ENCODE results near the gene FRMD4A. TPM values are rescaled to one million over a fixed set of nuclear protein-coding genes. Genes with fewer than 3 reads are reported as not detected.

FRMD4A gene
- total and polyA plus RNA-seq, 2 experiments from 2014 or later: 11.9 to 17.5 TPM

GRCh38 chr10:13938950-13939349 lies 391.8 kb downstream of the FRMD4A start:
- Histone ChIP-seq H3K9ac (no peak overlapping the region), H4K20me1 (ENCODE audit: insufficient read depth) (no peaks in the 10 kb centered on the region), H3K36me3 (ENCODE audit: low read depth) (no peaks in the 10 kb centered on the region), H3K4me3 (no peak overlapping the region), H2AFZ (no peak overlapping the region), H3K4me2 (ENCODE audit: unreplicated experiment) (no peak overlapping the region), H3K9me2 (ENCODE audit: insufficient read depth) (no peaks in the 10 kb centered on the region), H3K79me2 (ENCODE audit: insufficient read depth) (no peaks in the 10 kb centered on the region), H3K27me3 (replicated peaks; ENCODE audit: insufficient read depth) (no peaks in the 10 kb centered on the region), H3K27ac (no peak overlapping the region), H3K9me3 (ENCODE audit: low read depth) (no peaks in the 10 kb centered on the region), H3F3A (ENCODE audit: insufficient read depth) (no peaks in the 10 kb centered on the region), H3K4me1 (ENCODE audit: insufficient read depth) (peaks cover 8% of the 10 kb centered on the region; the same call in 1 of the 2 replicates)
- TF ChIP-seq EZH2phosphoT487 (IDR thresholded peaks at IDR 0.05; ENCODE audit: insufficient read depth, low read depth) (no peak), EZH2 (IDR thresholded peaks at IDR 0.05; ENCODE audit: insufficient read depth, poor library complexity, severe bottlenecking) (no peak)
- DNase-seq: no peak
- WGBS, 2 experiments (ENCODE audit: low coverage in 1 of 2, low lambda C conversion rate in 2 of 2, missing lambda C conversion rate in 2 of 2): 37 to 42% methylated on average over 8 of the region's 8 CpGs
- in situ Hi-C loops (cut with MboI): no loop called here

GRCh38 chr10:13936826-13937225 lies 393.9 kb downstream of the FRMD4A start:
- Histone ChIP-seq H3K36me3 (ENCODE audit: low read depth) (no peaks in the 10 kb centered on the region), H3K4me3 (no peak overlapping the region), H3K27ac (no peak overlapping the region), H3K4me2 (ENCODE audit: unreplicated experiment) (no peak overlapping the region), H3F3A (ENCODE audit: insufficient read depth) (no peaks in the 10 kb centered on the region), H2AFZ (no peak overlapping the region), H3K9me3 (ENCODE audit: low read depth) (no peaks in the 10 kb centered on the region), H4K20me1 (ENCODE audit: insufficient read depth) (no peaks in the 10 kb centered on the region), H3K9me2 (ENCODE audit: insufficient read depth) (no peaks in the 10 kb centered on the region), H3K27me3 (replicated peaks; ENCODE audit: insufficient read depth) (no peaks in the 10 kb centered on the region), H3K9ac (no peak overlapping the region), H3K4me1 (ENCODE audit: insufficient read depth) (peaks cover 8% of the 10 kb centered on the region; the same call in 1 of the 2 replicates), H3K79me2 (ENCODE audit: insufficient read depth) (no peaks in the 10 kb centered on the region)
- WGBS, 2 experiments (ENCODE audit: low coverage in 1 of 2, low lambda C conversion rate in 2 of 2, missing lambda C conversion rate in 2 of 2): 86 to 89% methylated on average over 2 of the region's 2 CpGs
- TF ChIP-seq EZH2 (IDR thresholded peaks at IDR 0.05; ENCODE audit: insufficient read depth, poor library complexity, severe bottlenecking) (no peak), EZH2phosphoT487 (IDR thresholded peaks at IDR 0.05; ENCODE audit: insufficient read depth, low read depth) (no peak)
- DNase-seq: no peak
- in situ Hi-C loops (cut with MboI): no loop called here

- Histone ChIP-seq H3K4me1 (ENCODE audit: insufficient read depth) (peaks cover 2% of the 10 kb centered on the region; the same call in 1 of the 2 replicates), H3K4me2 (ENCODE audit: unreplicated experiment) (no peak overlapping the region), H3K79me2 (ENCODE audit: insufficient read depth) (no peaks in the 10 kb centered on the region), H4K20me1 (ENCODE audit: insufficient read depth) (no peaks in the 10 kb centered on the region), H3F3A (ENCODE audit: insufficient read depth) (peaks cover 2% of the 10 kb centered on the region), H3K9me2 (ENCODE audit: insufficient read depth) (no peaks in the 10 kb centered on the region), H3K27me3 (replicated peaks; ENCODE audit: insufficient read depth) (no peaks in the 10 kb centered on the region), H3K9ac (no peak overlapping the region), H3K4me3 (no peak overlapping the region), H2AFZ (no peak overlapping the region), H3K9me3 (ENCODE audit: low read depth) (no peaks in the 10 kb centered on the region), H3K27ac (no peak overlapping the region), H3K36me3 (ENCODE audit: low read depth) (no peaks in the 10 kb centered on the region)
- TF ChIP-seq EZH2phosphoT487 (IDR thresholded peaks at IDR 0.05; ENCODE audit: insufficient read depth, low read depth) (no peak), EZH2 (IDR thresholded peaks at IDR 0.05; ENCODE audit: insufficient read depth, poor library complexity, severe bottlenecking) (no peak)
- no peak for DNase-seq
- WGBS, 2 experiments (ENCODE audit: low coverage in 1 of 2, low lambda C conversion rate in 2 of 2, missing lambda C conversion rate in 2 of 2): 71 to 74% methylated on average over 10 of the region's 10 CpGs
- in situ Hi-C loops (cut with MboI): no loop called here
Measured at GRCh38 chr10:13930120-13930519, 400.6 kb downstream of the FRMD4A start.

- peak overlapping the region; percentile 67 for H2AFZ ChIP-seq
- no peak overlapping the region for H3K4me2 ChIP-seq (ENCODE audit: unreplicated experiment)
- peaks cover 15% of the 10 kb centered on the region for H3F3A ChIP-seq (ENCODE audit: insufficient read depth)
- no peaks in the 10 kb centered on the region for H4K20me1 ChIP-seq (ENCODE audit: insufficient read depth)
- 32 to 34% methylated on average over 3 of the region's 3 CpGs for WGBS, 2 experiments (ENCODE audit: low coverage in 1 of 2, low lambda C conversion rate in 2 of 2, missing lambda C conversion rate in 2 of 2)
- in situ Hi-C loops (cut with MboI): no loop called here
- DNase-seq: peak; percentile 7
- H3K36me3 ChIP-seq (ENCODE audit: low read depth): no peaks in the 10 kb centered on the region
- H3K27ac ChIP-seq: no peak overlapping the region
- 0 out of 2 replicates have a peak overlapping the region, but pooled peaks have one; percentile 2 for H3K9ac ChIP-seq
- no peak overlapping the region for H3K4me3 ChIP-seq
- TF ChIP-seq EZH2phosphoT487 (IDR thresholded peaks at IDR 0.05; ENCODE audit: insufficient read depth, low read depth) (no peak), EZH2 (IDR thresholded peaks at IDR 0.05; ENCODE audit: insufficient read depth, poor library complexity, severe bottlenecking) (no peak)
- H3K9me2 ChIP-seq (ENCODE audit: insufficient read depth): no peaks in the 10 kb centered on the region
- H3K79me2 ChIP-seq (ENCODE audit: insufficient read depth): no peaks in the 10 kb centered on the region
- no peaks in the 10 kb centered on the region for H3K9me3 ChIP-seq (ENCODE audit: low read depth)
- no peaks in the 10 kb centered on the region for H3K27me3 ChIP-seq (replicated peaks; ENCODE audit: insufficient read depth)
- H3K4me1 ChIP-seq (ENCODE audit: insufficient read depth): peaks cover 16% of the 10 kb centered on the region
Measured at GRCh38 chr10:13928451-13928850, 402.3 kb downstream of the FRMD4A start.
